GM18505 (cell line): ENCODE data around the gene G6PD.
"Not testable (repeated sequence)": the region's sequence is repeated elsewhere in the genome, so short reads cannot be mapped to it uniquely, and the experiment has no call there.

ENCODE experiments used
- ATAC-seq: cut with Tn5 transposase; IDR thresholded peaks from one replicate; pipeline ENCODE4 v1.9.1; 2021; ENCODE audit not compliant: unreplicated experiment
- POLR2A ChIP-seq: IDR thresholded peaks from 4 replicates; pipeline ENCODE4 v1.6.1; 2011; ENCODE audit warnings: borderline replicate concordance; ENCODE audit not compliant: insufficient read depth, insufficient read length; ENCODE audit errors: extremely low read depth

The G6PD gene

DNA sequence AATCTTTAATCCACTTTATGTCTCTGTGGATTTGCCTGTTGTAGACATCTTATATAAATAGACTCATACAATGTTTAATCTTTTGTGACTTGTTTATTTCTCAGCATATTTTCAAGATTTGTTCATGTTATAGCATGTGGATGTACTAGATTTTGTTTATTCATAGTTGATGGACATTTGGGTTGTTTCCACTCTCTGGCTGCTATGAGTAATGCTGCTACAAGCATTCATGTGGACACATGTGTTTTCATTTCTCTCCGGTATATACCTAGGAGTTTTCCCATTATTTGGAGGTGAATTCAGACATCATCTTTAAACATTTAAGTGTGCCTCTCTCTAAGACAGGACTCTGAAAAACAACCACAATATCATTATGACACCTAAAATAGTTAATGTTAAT is 3.1 kb upstream of the G6PD start:
- no peak for TF ChIP-seq POLR2A
- no peak for ATAC-seq

DNA sequence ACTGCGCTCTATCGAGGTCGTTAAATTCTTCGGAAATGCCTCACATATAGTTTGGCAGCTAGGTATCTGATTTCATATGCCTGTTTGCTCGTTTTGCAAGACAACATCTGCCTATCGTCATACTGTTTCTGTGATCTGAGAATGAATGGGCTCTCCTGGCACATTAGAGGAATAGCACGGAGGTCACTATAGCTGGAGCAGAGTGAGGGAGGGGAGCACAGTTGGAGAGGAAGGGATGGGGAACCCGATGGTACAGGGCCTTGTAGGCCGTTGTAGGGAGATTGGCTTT is 1.3 kb upstream of the G6PD start:
- no peak for TF ChIP-seq POLR2A
- no peak for ATAC-seq

- peak; percentile 72 for TF ChIP-seq POLR2A
- peak; percentile 79 for ATAC-seq
These were observed 790 bp upstream of the G6PD start, which contains the start of gene IKBKG for GRCh38 chrX:154547245-154548027. IKBKG (plus strand) TSS chrX:154547620; CDS start chrX:154552003, 4,383 bp downstream.

DNA sequence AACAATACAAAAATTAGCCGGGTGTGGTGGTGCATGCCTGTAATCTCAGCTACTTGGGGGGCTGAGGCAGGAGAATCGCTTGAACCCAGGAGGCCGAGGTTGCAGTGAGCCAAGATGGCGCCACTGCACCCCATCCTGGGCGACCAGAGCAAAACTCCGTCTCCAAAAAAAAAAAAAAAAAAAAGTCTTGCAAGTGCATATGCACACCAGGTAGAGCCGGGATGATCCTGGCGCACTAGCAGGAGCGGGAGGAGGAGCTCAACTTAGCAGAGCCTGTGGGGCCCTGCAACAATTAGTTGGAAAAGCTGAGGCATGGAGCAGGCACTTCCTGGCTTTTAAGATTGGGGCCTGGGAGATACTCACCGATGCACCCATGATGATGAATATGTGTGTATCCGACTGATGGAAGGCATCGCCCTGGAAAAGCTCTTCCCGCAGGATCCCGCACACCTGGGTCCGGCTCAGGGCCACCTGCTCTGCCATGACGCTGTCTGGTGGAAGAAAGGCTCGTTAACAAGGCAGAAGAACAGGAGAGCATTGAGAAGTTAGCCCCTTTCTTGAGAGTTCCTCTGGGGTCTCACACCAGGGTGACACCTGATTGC is 872 bp downstream of the G6PD start:
- ATAC-seq = no peak
- TF ChIP-seq POLR2A = no peak

DNA sequence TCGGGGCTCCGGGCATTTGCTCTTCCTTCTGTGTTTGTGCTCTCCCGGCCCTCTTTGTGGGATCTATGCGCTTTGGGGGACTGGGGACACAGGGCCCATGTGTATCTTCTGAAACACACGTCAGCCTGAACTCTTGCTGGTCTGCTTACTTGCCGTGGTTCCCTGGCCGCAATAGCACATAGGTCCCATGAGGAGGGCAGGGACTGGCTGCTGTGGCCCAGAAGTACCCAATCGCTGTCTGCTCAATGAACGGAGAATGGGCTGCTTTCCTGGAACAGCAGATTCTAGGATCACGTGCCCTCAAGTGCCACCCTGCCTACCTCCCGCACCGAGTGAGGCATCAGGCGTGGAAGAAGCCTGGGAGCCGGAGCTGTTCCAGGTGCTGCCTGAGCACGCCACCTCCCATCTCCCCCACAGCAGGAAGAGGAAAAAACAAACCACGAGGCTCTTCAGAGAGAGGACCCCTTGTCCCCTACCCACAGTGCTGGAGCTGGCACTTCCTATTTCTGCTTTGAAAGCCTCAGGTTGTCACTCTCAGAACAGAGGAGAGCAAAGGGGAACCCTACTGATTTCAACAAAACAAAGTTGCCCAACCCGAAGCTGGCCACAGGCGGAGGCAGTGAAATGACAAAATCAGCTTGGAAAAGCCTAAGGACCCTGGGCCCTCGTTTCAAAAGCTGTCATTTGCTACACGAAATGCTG is 3.8 kb downstream of the G6PD start:
- TF ChIP-seq POLR2A = no peak
- ATAC-seq = no peak

GRCh38 chrX:154541896-154542722 is 4.5 kb downstream of the G6PD start:
- no peak for TF ChIP-seq POLR2A
- no peak for ATAC-seq

DNA sequence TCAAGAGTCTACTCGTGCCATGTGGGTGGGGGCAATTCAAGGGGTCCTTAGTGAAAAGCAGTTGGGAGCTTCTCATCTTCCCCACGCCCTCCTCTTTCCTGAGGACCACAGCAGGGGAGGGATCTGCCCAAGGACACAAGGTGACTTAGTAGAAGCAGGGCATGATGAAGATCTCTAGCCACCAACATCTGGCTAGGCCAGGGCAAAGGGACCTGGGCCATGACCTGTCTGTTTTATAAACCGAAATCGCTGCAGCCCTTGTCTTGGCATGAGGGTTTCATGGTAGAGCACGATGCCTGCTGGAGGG is 5.1 kb downstream of the G6PD start:
- TF ChIP-seq POLR2A = no peak

DNA sequence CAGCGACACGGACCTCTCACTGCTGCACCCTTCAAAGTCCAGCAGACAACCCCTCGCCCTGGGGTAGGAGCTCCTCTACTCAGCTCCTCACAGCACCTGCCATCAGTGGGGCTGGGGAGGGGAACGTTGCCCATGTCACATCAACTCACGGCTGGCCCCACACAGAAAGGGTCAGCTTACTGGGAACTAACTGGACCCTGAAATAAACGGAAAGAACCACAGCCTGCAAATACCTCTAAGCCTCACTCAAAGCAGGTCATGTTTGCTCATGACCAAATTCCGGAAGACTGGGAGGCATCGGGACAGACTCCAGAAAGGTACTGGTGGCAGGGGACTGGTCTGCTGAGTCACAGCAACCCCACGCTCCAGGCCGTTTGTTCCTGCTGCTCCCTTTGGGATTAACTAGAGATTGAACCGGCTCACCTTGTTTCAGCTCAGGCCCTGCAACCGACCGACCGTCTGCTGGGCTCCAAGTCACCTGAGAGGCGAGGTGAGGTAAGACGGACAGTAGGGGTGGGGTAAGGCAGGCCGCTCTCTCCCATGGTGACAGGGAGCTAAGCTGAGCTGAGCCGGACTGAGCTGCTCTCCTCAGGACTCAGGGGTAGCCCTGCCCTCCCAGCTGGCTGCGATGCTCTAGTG is 5.6 kb downstream of the G6PD start:
- no peak for ATAC-seq
- TF ChIP-seq POLR2A = no peak

More for the DNA sequence above, 5.1 kb downstream of the G6PD start:
- no peak for ATAC-seq

DNA sequence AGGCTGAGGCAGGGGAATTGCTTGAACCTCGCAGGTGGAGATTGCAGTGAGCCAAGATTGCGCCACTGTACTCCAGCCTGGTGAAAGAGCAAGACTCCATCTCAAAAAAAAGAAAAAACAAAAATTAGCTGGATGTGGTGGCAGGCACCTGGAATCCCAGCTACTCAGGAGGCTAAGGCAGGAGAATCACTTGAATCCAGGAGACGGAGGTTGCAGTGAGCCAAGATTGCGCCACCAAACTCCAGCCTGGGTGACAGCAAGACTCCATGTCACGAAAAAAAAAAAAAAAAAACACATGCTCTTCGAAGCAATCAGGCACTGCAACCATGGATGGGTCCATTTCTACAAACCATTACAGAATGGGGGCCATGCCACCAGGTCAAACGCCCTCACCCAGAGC is 6.3 kb downstream of the G6PD start:
- ATAC-seq = not testable (repeated sequence)

GRCh38 chrX:154539077-154539476 is 7.6 kb downstream of the G6PD start:
- ATAC-seq = no peak
- no peak for TF ChIP-seq POLR2A

GRCh38 chrX:154535892-154536291 is 10.8 kb downstream of the G6PD start:
- no peak for TF ChIP-seq POLR2A
- no peak for ATAC-seq

GRCh38 chrX:154534526-154535322 is 11.9 kb downstream of the G6PD start:
- ATAC-seq = peak; percentile 91
- no peak for TF ChIP-seq POLR2A
